Putamen (tissue), 1 donor: ENCODE data around the gene DDA1.
A peak's percentile ranks its signal among the peaks of the same experiment; 100 is the strongest.
"Not testable (repeated sequence)": the region's sequence is repeated elsewhere in the genome, so short reads cannot be mapped to it uniquely, and the experiment has no call there.

Experiments
- DNase-seq: peaks from one replicate; pipeline ENCODE4 v3.0.0-alpha.2; 2016; ENCODE audit warnings: low spot score

DDA1 gene

DNA sequence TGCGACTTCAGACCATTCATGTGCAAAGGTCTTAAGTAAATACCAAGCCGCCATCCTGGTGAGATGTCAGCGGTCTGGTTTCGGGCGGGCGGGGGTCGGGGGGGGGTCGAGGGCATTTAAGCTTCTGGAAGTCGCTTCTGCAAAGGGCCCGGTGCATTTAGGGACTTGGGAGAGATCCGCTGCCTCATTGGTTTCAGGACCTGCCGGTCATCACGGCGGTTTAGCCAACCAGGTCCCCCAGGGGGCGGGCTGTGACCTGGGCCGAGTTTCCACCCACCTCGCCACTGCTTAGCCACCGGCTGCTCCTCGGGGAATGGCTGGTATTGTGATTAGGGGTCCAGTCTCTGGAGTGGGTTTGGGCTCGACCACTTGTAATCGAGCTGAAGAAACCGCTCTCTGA is 19.9 kb upstream of the DDA1 start:
- DNase-seq = no peak

DNA sequence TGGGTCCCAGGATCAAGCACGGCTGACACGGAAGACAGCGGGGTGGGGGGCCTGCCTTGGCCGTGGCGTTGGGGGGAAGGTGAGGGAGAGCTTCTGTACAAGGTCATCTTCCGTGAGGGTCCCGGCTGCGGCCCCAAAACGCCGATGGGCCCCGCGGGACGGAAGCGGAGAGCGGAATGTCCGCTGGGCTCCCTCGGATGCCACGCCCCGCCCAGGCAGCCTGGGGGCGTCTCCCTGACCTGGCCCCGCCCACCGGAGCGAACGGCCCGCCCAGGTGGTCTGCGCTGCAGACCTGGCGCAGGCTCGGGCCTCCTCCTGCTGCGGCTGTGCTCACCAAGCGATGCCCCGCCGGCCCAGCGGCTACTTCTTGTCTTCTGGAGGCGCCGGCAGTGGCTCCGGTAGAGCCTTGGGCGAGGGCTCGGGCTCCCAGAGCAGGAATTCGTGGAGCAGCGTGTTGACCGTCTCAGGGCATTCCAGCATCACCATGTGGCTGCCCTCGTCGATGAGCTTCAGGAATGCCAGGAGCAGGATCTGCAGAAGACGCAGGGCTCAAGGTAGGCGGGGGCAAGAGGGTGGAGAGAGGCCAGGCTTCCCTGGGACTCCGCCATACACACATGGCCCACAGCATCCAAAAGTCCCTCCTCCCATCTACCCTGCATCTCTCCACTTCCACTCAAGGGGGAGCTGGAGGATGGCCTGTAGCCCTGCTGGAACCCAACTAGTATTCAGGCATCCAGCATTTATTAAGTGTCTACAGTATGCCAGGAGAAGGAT is 16.9 kb upstream of the DDA1 start:
- no peak for DNase-seq

DNA sequence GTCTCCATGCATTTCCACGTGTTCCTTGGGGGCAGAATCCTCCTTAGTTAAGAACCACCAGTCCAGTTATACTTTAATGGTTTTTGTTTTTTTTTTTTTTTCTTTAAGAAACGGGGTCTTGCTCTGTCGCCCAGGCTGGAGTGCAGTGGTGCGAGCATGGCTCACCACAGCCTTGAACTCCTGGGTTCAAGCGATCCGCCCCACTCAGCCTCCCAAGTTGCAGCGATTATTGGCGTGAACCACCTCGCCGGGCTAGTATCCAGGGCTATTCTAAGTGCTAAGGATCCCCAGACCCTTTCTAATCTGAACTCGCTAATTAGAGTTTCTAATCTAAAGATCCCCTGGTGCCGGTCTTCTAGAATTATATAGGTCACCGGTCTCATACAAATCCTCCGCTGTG is 15.8 kb upstream of the DDA1 start:
- no peak for DNase-seq

DNA sequence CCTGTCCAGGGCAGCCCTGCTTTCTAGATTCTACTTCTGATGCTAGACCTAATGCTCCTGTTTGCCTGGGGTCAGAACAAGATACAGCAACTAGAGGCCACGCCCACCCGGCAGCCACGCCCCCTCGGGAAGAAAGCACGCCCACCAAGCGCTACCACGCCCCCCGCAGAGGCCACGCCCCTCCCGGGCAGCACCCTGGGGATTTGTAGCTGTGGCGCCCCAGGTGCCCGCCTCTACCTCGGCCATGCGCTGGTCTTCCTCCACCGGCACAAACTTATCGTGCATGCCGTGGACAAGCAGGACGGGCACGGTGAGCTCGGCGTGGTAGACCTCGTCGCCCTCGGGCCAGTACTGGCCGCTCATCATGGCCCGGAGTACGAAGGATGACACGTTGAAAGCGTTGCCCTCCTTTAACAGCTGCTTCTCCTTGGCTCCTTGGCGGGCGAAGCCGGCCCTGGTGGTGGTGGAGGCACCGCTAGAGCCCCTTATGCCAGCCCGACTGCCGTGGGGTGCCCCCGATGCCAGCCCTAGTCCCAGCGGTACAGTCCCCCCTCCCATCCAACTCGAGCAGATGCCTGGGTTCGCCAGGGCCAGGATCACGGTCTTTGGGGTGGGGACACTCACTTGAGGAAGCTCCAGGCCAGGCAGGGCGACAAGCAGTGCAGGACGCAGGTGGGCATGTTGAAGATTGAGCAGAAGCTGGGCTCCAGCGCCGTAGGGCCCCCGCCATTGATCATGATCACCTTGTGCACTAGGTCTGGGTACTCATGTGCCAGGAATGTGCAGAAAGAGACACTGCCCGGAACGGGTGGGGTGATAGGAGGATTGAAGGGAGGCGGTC is 15.1 kb upstream of the DDA1 start:
- no peak for DNase-seq

DNA sequence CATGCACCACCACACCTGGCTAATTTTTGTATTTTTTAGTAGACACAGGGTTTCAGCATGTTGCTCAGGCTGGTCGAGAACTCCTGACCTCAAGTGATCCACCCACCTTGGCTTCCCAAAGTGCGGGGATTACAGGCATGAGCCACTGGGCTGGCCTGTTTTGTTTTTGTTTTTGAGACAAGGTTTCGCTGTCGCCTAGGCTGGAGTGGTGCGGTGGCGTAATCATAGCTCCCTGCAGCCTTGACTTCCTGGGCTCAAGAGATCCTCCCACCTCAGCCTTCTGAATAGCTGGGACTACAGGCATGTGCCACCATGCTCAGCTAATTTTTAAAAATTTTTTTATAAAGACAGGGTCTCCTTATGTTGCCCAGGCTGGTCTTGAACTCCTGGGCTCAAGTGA is 13.8 kb upstream of the DDA1 start:
- DNase-seq = not testable (repeated sequence)

DNA sequence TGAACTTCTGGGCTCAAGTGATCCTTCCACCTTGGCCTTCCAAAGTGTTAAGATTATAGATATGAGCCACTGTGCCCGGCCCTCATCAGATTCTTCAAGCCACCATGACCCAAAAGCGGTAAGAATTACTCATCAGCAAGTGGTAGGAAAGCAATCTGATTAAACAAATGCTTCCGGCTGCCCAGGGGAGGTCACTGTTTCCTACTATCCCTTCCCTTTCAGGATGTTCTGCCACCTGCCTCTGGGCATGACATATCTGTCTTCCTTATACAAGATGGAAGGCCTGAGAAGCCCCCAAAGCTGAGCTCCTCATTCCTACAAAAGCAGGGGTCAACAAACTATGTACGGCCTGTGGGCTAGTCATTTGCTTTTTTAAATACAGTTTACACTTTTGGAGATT is 13.1 kb upstream of the DDA1 start:
- no peak for DNase-seq

DNA sequence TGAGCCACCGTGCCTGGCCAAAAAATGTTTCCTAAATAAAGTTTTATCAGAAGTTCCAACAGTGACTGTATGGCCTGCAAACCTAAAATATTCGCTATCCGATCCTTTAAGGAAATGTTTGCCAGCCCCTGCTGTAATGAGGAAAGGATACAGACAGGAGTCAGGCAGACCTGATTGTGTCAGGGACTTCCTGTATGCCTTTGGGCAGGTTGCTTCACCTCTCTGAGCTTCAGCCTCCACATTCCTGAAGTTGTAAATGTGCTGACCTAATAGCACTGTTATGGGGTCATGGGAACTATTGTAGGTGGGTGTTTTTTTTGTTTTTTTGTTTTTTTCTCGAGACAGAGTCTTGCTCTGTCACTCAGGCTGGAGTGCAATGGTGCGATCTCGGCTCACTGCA is 12.4 kb upstream of the DDA1 start:
- no peak for DNase-seq

DNA sequence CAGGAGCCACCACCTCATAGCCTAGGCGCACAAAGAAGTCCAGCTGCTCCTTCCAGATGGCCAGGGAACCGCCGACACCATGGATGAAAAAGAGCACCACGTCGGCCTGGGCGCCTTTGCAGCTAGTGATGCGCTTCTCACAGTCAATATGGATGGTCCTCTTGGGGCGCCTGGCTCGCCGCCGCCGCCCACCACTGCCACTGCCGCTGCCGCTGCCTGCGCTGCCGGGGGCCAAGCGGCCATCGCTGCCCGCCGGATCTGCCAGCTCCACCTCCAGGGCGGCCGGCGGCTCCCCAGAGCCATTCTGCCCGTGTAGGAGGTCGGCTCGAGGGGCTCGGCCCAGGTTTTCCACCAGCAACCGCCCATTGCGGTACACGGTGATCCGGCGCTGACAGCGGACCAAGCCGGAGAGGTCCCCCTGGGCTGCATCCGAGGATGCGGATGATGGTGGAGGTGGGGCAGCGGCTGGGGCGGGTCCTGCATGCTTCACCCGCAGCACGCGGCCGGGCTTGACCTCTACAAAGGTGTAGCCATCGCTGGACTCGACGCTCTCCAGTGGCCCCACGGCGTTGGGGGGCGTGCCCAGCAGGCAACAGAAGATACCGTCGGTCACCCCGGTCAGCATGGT is 8.3 kb upstream of the DDA1 start:
- DNase-seq = no peak

DNA sequence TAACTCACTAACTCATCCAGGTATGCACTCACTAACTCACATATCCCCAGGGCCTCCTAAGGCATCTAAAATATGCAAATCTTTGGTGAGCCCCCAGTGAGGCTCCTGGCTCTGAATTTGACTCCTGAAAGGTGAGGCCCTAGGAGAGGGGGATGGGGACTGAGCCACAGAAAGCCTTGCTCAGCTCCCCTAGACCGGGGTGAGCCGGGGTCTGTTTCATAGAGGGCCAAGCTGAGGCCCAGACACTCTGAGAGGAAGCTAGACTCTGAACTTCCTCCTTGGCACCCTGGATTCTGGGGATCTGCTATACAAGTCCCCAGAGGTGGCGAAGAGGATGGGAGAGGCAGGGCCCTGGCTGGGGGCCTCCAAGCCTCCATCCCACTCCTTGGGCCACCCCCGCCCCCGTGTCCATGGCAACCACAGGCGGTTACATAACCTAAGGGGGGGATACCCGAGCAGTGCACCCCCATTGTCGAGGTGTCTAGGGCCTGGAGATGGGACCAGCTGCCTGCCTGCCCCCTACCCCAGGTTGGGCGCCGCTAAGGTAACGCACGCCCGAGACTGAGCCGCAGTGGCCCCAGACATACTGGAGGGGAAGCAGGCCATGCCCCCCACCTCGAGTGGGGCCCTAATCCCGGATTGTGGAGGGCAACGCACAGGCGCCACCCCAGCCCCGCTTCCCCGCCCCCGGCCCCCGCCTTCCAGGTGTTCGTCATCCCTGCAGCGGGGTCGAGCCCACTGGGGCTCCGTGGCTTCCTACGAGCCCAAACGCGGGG is 6.8 kb upstream of the DDA1 start:
- DNase-seq = peak; percentile 53

DNA sequence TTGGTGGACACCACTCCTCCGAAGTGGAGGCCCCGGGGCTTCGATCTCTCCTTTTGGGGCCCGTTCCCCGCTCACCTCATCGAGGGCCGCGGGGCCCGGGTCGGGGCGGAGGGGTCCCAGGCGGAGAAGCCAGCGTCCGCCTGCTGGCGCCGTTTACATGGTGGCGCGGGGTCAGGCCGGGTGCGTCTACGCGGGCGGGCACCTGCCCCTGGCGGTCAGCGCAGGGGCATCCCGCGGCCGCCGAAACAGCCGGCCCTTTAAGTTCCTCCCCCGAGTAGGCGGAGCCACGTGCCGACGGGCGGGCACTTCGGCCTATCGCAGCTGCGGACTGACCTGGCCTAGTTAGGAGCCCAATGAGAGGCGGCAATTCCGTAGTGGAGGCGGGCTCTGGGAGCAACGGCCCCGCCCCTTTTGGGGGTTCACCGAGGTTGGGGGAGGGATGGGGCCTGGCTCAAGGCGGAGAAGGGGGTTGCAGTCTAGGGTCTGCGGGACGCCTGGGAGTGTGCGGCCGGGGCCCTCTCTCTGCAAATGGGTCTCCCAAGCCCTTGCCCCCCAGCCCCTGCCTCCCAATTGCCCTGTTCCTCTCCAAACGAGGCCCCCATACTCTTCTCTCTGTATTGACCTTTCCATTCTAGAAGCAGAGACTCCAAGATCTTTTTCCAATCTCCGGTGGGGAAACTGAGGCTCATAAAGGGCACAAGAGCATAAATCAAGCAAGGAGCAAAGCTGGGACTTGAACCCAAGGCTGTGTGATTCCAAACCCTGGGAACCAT is 6.0 kb upstream of the DDA1 start, which contains the start of gene ABHD8:
TSS of gene ABHD8 (minus strand) at position 259 of the 773 bp plus-strand sequence. CDS start 1,809 bp downstream, outside the sequence.
- peak; percentile 91 for DNase-seq

DNA sequence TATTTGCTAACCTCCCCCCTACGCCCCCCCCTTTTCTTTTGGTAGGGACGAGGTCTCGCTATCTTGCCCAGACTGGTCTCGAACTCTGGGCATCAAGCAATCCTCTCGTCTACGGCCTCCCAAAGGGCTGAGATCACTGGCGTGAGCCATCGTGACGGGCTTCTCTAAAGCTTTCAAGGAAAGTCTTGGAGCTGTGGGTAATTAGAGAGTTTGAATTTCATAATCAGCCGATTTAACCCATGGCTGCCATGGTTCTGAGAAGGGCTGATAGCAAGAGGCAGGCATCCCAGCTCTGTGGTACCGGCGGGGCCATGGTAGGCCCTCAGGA is 5.5 kb upstream of the DDA1 start:
- DNase-seq = no peak

DNA sequence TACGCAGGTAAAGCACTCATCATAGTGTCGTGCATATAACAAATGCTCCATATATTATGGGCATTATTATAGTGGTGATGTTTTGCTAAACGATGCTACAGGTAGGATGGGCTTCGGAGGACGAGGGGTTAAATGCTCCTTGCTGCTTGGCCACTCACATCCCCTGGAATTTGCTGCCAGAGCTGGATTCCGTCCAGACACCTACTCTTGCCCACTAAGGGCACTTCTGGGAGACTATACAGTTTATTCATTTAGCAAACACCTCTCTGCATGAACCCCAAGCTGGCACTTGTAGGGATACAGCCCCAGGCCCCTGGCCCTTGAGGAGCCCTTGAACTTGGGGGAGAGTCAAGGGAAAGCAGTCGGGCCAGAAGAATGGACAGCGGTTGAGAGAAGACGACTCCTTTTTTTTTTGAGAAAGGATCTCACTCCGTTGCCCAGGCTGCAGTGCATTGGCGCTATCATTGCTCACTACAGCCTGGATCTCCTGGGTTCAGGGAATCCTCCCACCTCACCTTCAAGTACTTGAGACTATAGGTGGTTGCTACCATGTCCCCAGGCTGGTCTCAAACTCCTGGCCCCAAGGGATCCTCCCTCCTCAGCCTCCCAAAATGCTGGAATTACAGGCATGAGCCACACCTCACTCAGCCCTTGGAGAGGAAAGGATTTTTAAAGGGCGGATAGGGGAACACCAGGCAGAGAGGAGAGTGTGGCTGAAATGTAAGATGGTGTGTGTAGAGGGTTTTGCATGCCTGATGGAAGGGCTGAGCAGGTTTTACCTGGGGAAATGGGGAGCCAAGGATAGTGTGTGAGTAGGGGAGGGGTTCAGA is 4.8 kb upstream of the DDA1 start:
- no peak for DNase-seq

DNA sequence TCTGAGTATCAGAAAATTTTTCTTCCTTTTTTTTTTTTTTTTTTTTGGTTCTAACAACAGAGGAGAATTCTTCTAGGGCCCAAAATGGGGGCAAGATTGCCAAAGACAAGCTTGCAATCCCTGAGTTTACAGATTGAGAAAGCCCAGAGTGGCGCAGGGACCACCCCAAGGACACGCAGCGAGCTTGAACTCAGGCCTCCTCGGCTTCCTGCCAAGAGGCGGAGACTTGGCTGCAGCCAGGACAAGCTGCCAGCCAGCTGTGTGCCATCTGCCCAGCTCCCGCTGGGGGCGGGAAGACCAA is 4.2 kb upstream of the DDA1 start:
- DNase-seq = no peak

DNA sequence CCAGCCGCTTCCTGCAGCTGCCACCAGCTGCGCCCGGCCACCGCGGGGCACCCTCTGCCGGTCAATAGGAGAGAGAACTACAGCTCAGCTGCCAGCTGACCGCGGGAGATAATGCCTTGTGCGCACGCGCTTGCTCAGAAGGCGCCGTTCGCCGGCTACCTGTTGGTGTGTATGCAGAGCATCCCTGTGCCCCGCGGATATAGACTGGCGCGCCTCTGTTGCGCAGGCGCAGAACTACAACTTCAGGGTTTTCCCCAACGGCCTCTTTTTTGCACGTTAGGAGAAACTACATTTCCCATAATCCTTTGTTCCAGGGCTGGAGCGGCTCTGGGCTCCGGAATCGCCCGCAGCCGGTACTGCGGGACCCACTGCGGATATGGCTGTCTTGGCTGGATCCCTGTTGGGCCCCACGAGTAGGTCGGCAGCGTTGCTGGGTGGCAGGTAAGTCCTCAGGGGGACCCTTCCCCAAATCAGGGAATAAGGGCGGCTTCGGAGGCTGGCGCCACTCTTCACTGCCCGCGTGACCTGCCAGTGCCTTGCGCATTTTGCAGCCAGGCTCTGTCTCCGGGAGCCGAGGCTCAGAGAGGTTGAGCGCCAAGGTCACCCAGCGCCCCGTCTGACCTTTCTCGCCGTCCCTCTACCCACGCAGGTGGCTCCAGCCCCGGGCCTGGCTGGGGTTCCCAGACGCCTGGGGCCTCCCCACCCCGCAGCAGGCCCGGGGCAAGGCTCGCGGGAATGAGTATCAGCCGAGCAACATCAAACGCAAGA is 3.7 kb upstream of the DDA1 start, which contains the start of gene MRPL34:
TSS of gene MRPL34 (plus strand) at position 356 of the 768 bp plus-strand sequence. CDS start at position 377, 21 bp downstream.
- peak; percentile 97 for DNase-seq

DNA sequence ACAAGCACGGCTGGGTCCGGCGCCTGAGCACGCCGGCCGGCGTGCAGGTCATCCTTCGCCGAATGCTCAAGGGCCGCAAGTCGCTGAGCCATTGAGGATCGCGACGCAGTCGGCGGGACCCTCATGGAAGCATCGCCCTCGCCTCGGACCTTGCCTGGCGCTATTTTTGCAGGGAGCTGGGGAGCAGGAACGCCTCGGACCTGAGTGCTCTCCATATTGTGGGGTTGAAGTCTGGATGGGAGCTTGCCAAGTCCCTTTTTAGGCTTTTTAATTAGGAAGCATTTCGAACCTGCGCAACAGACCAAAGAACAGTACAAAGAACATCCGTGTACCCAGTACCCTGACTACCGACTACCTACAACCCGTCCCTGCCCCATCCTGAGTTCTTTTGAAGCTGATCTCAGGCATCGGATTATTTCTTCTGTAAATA is 3.1 kb upstream of the DDA1 start:
- DNase-seq = no peak

DNA sequence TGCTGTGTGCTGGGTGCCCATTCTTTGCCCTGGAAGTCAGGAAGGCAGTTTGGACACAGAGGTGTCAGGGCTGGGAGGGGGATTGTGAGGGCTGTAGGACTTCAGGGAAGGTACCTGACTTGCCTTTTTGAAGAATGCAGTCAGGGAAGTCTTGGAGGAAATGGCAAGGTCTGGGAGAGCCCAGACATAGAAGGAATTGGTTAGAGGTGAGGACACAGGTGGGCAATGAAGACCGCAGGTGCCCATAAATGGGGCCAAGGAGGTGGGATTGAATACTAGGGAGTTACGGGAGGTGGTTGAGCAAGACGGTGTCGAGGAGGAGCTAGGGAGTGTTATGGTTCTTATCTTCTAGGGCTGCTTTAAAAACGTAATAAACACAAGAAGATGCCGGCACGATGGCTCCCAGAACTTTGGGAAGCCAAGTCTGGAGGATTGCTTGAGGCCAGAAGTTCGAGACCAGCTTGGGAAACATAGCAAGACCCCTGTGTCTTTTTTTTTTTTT is 1.4 kb upstream of the DDA1 start:
- no peak for DNase-seq

DNA sequence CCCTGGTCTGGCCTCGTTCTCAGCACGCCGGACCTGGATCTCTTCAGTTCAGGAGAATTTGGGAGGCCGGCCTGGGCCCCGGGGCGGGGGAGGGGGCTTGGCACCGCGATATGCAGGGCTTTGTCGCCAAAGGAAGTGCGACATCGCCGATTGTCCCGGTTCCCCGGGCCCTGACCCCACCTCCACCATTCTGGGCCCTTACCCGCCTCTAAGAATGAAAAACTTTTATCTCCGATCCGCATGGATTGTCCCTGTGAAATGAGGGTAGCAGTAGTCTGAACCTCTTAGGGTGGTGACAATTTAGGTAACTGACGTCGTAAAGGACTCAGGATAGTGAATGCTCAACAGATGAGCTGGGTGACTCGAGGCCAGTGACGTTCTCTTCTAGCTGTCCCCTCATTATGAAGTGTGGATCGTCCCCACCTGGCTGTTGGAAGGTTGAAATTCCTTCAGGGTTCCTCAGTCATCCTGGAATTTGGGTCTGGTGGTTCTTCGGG is 650 bp downstream of the DDA1 start:
- no peak for DNase-seq

DNA sequence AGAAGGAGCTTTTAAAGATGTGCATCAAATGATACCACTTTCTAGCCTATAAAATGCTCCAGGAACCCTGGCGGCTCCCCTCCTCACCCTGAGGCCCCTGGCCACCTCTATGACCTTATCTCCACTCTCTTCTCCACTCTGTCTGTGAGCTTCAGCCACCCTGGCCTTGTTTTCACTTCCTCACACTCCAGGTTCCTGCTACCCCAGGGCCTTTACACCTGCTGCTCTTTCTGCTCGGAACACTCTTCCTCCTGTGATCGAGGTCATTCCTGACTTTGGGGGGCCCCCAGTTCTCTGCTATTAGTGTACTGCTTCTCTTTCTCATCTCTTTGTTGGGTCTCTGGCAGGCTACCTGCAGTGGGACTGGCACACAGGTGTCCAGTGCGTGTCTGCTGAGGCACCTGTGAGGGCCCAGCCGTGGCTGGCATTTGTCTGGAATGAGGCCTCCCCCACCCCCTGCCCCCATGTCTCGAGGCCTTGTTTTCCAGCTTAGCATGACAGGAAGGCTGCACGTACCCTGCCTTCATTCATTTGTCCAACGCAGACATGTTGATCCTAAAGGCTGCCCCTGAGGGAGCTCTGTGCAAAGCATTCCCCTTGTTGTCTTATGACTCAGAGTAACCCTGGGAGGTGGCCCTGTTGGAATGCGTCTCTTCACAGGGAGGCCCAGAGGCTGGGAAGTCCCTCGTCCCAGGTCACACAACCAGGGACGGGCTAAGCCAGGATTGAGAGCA is 2.3 kb downstream of the DDA1 start:
- no peak for DNase-seq
